Measurements from ENCODE around the gene SNX2. TPM values are rescaled to one million over a fixed set of nuclear protein-coding genes. Genes with fewer than 3 reads are reported as not detected.
"Not testable (repeated sequence)": the region's sequence is repeated elsewhere in the genome, so short reads cannot be mapped to it uniquely, and the experiment has no call there.

Gene SNX2
- total RNA-seq, 2 experiments from 2014 or later, result 42.0 to 48.3 TPM

GRCh38 chr5:122757285-122757684 lies 17.6 kb upstream of the SNX2 start:
- Mint-ChIP-seq H3K36me3 (ENCODE audit: low read depth) (no peaks in the 10 kb centered on the region), H3K4me1 (ENCODE audit: low read depth) (peaks cover 19% of the 10 kb centered on the region), H3K27me3 (peaks cover 4% of the 10 kb centered on the region), H3K9me3 (no peaks in the 10 kb centered on the region), H3K27ac (peak overlapping the region; percentile 63), H3K4me3 (no peak overlapping the region)
- POLR2A ChIA-PET, result no interaction called here
- no peak for TF ChIP-seq CTCF (IDR thresholded peaks at IDR 0.05)
- ATAC-seq, result no peak
- intact Hi-C loops (cut with micrococcal nuclease), result no loop called here
- no peak for DNase-seq
- CTCF ChIA-PET, result no interaction called here

GRCh38 chr5:122759241-122760070 lies 15.4 kb upstream of the SNX2 start:
- Mint-ChIP-seq H3K9me3 (no peaks in the 10 kb centered on the region), H3K36me3 (ENCODE audit: low read depth) (no peaks in the 10 kb centered on the region), H3K4me1 (ENCODE audit: low read depth) (peaks cover 19% of the 10 kb centered on the region), H3K27me3 (no peaks in the 10 kb centered on the region), H3K4me3 (no peak overlapping the region), H3K27ac (no peak overlapping the region)
- CTCF ChIA-PET, result no interaction called here
- TF ChIP-seq CTCF (IDR thresholded peaks at IDR 0.05), result no peak
- intact Hi-C loops (cut with micrococcal nuclease), result no loop called here
- POLR2A ChIA-PET, result no interaction called here
- no peak for ATAC-seq
- no peak for DNase-seq

- no peak for TF ChIP-seq CTCF (IDR thresholded peaks at IDR 0.05)
- intact Hi-C loops (cut with micrococcal nuclease), result no loop called here
- H3K4me3 Mint-ChIP-seq, result no peak overlapping the region
- DNase-seq (no peak), ATAC-seq (no peak)
- ChIA-PET POLR2A (no interaction called here), CTCF (no interaction called here)
- peaks cover 19% of the 10 kb centered on the region for H3K4me1 Mint-ChIP-seq (ENCODE audit: low read depth)
- H3K9me3 Mint-ChIP-seq, result no peaks in the 10 kb centered on the region
- H3K27ac Mint-ChIP-seq, result no peak overlapping the region
- no peaks in the 10 kb centered on the region for H3K27me3 Mint-ChIP-seq
- H3K36me3 Mint-ChIP-seq (ENCODE audit: low read depth), result no peaks in the 10 kb centered on the region
These were observed 14.6 kb upstream of the SNX2 start for GRCh38 chr5:122760236-122760635.

GRCh38 chr5:122761115-122761514 lies 13.8 kb upstream of the SNX2 start:
- intact Hi-C loops (cut with micrococcal nuclease), result no loop called here
- H3K4me3 Mint-ChIP-seq, result no peak overlapping the region
- peaks cover 13% of the 10 kb centered on the region for H3K4me1 Mint-ChIP-seq (ENCODE audit: low read depth)
- H3K27ac Mint-ChIP-seq, result no peak overlapping the region
- ATAC-seq (no peak), DNase-seq (no peak)
- TF ChIP-seq CTCF (IDR thresholded peaks at IDR 0.05), result no peak
- no peaks in the 10 kb centered on the region for H3K9me3 Mint-ChIP-seq
- POLR2A ChIA-PET, result no interaction called here
- H3K27me3 Mint-ChIP-seq, result no peaks in the 10 kb centered on the region
- no peaks in the 10 kb centered on the region for H3K36me3 Mint-ChIP-seq (ENCODE audit: low read depth)
- CTCF ChIA-PET, result no interaction called here

GRCh38 chr5:122761896-122762295 lies 13.0 kb upstream of the SNX2 start:
- H3K27me3 Mint-ChIP-seq; H3K9me3 Mint-ChIP-seq; H3K4me1 Mint-ChIP-seq (ENCODE audit: low read depth); H3K36me3 Mint-ChIP-seq (ENCODE audit: low read depth); intact Hi-C loops (cut with micrococcal nuclease); ATAC-seq; H3K27ac Mint-ChIP-seq; H3K4me3 Mint-ChIP-seq; DNase-seq; POLR2A ChIA-PET: not testable (repeated sequence)
- CTCF ChIA-PET, result interaction anchor here (0.6 kb wide), 1 partner anchor 621 kb away, joined by 3 read pairs; no protein-coding TSS in a partner anchor

Data from activated CD8-positive, alpha-beta T cell treated with anti-CD3 and anti-CD28 coated beads for 36 hours (primary cell).